Hepatocyte (in vitro differentiated cells): ENCODE data around the gene PTAR1.

Experiments
- EZH2 ChIP-seq: fragments of 200-600 bp; sonication (generic); IDR thresholded peaks from 2 replicates; pipeline ENCODE4 v1.6.1; 2016; ENCODE audit warnings: antibody characterized with exemption, mild to moderate bottlenecking, borderline replicate concordance
- EZH2phosphoT487 ChIP-seq: fragments of 200-600 bp; sonication (generic); IDR thresholded peaks from one replicate; pipeline ENCODE4 v1.6.1; 2018; ENCODE audit warnings: antibody characterized with exemption, mild to moderate bottlenecking, low read depth, moderate library complexity; ENCODE audit not compliant: unreplicated experiment, severe bottlenecking
- TF ChIP-seq, protein P1 (sequence below): fragments of 200-600 bp; sonication (generic); IDR thresholded peaks from 2 replicates; pipeline ENCODE4 v1.5.1; 2016; ENCODE audit warnings: antibody characterized with exemption, mild to moderate bottlenecking; ENCODE audit not compliant: poor library complexity

DNA sequence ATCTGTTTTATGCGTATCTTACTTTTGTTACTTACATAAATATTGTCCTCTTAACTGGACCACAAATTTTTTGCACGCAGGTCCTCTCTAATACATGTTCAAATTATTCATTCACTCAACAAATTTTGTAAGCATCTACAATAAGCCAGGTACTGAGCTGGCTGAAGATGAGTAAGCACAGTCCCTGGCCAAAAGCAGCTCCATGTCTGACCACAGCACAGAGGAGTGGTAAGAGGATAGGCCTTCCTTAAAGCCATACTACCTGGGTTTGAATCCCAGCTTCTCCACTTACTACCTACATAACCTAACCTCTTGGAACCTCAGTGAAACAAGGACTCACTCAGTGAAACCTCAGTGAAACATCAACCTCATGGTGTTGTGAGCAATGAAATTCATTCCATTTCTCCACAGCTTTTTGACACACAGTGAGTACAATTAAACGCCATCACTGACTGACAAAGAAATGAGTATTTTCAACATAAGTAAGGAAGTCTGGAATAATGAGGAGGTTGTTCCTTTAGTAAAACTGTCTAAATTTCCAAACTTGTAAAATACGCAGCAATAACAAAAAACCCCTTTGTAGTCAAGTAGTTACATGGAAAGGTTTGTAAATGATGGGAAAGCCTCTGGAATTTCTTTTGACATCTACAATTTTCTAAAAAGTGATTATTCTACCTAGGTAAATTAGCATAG lies 15.0 kb downstream of the PTAR1 start:
- TF ChIP-seq EZH2: no peak
- TF ChIP-seq, protein P1, sequence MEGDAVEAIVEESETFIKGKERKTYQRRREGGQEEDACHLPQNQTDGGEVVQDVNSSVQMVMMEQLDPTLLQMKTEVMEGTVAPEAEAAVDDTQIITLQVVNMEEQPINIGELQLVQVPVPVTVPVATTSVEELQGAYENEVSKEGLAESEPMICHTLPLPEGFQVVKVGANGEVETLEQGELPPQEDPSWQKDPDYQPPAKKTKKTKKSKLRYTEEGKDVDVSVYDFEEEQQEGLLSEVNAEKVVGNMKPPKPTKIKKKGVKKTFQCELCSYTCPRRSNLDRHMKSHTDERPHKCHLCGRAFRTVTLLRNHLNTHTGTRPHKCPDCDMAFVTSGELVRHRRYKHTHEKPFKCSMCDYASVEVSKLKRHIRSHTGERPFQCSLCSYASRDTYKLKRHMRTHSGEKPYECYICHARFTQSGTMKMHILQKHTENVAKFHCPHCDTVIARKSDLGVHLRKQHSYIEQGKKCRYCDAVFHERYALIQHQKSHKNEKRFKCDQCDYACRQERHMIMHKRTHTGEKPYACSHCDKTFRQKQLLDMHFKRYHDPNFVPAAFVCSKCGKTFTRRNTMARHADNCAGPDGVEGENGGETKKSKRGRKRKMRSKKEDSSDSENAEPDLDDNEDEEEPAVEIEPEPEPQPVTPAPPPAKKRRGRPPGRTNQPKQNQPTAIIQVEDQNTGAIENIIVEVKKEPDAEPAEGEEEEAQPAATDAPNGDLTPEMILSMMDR: no peak
- TF ChIP-seq EZH2phosphoT487: no peak
